NCI-H2029 treated with DMSO at 0.1 percent for 48 hours (cell line): Measurements from ENCODE around the gene SC5D.

ENCODE experiments used
- DNase-seq: peaks from one replicate; lab custom pipeline; 2025; lab: John Stamatoyannopoulos, UW

Gene SC5D

DNA sequence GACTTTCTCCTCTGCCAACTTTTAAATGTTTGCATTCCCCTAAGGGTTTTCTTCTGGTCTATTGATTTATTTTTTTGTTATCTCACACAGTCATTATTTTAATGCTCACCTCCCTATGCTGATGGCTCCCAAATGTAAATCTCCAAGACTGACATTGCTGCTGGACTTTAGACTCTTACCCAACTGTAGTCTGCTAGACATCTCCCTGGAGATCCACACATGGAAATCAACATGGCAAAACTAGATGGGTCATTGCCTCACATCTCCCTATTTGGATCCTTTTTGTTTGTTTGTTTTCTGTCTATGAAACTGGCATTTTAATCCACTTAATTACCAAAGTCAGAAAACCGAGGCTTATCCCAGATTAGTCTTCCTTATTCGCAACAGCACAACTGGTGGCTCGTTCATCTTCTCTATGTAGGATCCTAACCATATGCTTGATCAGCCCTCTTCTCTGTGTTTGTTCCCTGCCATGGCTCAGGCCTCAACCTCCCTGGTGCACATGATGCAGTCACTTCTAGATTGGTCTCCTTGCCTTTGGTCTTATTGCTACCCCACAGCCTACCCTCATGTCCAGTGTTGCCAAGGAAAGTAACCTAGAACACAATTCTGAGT is 37.3 kb downstream of the SC5D start:
- no peak for DNase-seq

- no peak for DNase-seq
Measured at GRCh38 chr11:121330614-121331435, 38.3 kb downstream of the SC5D start.

- no peak for DNase-seq
Measured at GRCh38 chr11:121334973-121335710, 42.6 kb downstream of the SC5D start.

DNA sequence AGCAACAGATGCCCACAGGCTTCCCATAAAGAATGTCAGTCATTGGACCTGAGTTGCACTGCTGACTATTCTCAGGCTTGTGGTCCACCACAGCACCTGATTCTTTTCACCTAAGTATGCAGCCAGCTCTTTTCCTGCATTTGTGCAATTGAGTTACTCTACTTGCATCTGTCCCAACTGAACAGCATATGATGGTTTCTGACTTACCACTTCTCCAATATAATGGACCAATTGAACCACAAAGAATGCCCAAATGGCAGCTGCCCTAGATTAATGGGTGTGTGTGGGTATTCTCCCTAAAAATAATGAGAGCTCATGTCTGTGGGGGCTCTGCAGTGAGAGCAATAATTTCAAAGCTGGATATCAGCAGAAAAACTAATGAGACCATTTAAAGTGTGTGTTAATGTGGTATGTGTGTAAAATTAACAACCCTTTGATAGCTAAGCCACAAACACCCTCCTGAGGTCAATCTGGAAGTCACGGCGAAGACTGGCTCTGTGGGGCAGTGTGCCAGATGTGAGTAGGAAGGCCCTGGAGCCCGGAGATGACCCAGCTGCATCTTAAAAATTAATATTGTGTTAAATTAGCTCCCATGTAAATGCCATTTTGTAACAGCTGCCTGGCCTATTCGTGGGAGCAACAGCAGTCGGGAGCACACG is 43.8 kb downstream of the SC5D start:
- DNase-seq: no peak

DNA sequence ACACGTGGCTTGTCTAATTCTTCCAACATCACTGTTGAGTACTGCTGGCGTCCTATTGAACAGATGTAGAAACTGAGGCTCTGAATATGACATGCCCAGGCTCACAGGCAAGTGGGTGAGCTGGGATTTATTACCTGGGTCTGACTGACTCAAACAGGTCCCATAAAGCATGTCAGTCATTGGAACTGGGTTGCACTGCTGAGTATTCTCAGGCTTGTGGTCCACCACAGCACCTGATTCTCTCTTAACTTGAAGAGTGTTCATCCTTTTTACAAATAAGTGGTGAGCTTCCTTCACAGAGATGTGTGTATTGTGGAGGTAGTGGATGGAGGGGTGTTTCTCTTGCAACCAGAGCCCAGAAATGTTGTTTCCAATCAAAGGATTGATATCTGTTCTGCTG is 44.5 kb downstream of the SC5D start:
- no peak for DNase-seq

DNA sequence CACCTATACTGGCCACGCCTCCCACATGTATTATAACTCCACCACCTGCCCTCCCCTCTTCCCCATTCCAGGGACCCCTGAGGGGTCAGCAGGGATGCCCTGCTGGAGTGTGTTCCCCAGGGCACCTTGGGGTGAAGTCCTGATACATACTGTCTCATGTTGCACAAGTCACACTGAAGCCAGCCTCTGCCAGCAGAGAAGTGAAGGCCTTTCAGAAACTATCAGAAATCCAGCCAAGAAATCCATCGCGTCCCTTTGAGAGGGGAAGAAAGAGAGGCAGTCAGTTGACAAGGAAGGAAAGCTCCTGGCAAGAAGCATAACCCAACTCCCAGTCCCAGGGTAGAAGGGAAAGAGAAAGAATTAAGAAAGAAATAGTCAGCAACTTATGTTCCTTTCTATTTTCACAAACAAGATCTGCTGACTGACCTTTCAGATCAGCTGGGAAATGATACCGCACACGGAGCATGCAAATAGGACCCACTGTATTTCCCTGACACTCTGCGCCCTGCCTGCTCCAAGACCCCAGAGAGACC is 45.2 kb downstream of the SC5D start:
- DNase-seq: no peak

GRCh38 chr11:121338536-121338935 is 46.0 kb downstream of the SC5D start:
- no peak for DNase-seq

DNA sequence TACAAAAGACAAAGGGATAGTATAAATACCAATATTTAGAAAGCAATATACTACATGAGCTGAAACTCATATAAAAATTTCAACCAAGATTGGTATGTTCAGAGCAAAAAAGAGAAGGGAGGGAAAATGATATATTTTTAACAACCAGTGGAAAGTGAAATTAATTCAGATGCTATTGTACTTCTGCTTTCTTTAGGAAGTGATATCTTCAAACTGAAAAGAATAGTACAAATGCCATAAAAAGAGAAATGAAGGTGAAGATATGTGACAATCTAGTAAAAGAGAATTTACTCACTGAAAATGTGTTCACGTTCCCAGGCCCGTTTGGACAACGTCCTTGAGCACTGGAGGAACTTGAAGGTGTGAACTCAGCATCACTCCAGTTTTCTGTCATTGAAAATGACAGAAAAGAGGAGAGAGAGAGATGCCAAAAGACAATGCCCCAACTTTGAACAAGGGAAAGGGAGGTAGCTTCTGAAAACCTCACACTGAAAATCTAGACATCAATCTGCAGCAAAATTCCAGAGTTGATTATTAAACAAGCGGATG is 47.5 kb downstream of the SC5D start:
- DNase-seq: no peak

DNA sequence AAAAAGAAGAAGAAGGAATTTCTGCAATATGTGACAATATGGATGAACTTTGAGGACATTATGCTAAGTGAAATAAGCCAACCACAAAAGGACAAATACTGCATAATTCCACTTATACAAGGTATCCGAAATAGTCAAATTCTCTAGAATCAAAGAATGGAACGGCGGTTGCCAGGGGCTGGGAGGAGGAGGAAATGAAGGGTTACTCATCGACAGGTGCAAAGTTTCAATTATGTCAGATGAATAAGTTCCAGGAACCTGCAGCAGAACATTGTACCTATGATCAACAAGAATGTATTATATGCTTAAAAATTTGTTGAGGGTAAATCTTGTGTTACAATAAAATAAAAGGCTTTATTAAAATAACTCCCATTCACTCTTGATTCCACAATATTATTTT is 49.0 kb downstream of the SC5D start:
- no peak for DNase-seq

DNA sequence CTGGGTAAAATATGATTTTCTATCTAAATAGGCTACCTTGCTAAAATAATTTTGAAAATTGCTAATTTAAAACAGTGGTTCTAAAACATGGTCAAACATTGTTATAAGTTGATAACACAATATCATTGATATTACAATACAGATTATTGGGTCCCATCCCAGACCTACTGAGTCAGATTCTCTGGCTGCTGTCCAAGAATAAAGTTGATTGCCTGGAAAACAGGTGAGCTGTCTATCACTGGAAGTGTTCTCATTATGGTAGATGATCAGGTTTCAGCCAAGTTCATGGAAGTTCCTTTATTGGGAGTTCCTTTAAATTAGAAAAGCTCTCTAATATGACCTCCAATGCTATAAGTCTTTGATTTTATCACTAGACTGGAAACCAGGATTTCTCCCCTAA is 52.3 kb downstream of the SC5D start:
- no peak for DNase-seq

DNA sequence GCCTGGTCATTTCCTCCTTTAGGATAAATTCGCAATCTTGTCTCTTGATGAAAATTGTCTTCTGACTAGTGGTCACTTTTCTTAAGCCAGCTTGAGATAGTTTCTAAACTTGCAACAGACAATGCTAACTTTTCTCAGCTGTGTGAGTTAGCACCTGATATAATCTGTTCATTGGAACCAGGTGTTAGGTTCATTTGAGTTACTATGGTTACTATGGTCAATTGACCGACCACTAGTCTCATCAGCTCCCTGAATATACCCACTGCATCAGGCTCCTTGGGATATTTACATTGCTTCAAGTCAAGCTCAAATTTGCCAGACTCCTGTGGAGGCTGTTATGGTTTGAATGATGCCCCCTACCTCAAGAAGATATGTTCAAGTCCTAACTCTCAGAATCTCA is 54.5 kb downstream of the SC5D start:
- DNase-seq: no peak

DNA sequence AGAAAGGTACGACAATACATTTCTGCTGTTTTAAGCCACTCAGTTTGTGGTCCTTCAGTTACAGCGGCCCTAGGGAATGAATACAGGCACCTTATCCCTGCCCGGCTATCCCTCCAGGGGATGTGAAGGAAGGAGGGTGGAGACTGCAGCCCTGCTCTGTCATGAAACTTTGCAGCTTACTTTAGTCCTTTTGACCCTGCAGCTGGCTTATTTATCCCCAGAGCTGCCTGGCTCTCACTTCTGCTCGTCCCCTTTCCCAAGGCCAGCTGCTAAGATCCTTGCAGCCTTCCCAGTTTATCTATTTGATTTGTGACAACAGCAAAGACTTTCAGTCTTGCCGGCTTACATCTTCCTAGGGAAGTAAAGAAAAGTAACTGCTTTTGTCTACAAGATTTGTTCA is 55.2 kb downstream of the SC5D start:
- no peak for DNase-seq

GRCh38 chr11:121348220-121348875 is 55.8 kb downstream of the SC5D start:
- DNase-seq: no peak

GRCh38 chr11:121349790-121350189 is 57.2 kb downstream of the SC5D start:
- DNase-seq: no peak

GRCh38 chr11:121350314-121351082 is 57.9 kb downstream of the SC5D start:
- no peak for DNase-seq

DNA sequence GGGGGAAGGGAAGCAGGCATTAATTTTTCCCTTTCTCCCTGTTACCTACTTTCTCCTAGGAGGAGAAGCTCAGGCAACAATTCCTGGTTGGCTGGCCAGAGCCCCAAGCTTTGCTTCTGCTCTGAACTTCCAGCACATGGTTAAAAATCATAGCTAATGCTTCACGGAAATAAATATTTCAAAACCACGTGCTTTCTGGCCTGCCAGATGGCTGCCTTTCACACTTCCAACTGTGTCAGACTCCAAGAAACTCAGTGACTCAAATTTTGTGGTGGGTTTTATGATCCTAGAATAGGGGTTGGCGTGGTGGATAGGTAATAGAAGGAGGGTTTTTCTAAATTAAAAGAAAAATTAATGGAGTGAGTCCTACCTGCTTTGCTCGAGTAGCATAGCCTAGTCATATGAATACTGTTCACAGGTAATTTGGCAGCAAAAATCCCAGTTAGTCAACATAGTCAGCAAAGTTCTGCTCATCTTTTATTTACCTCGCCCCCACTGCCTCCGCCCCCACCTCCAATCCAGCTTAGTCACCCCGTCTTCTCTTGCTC is 58.6 kb downstream of the SC5D start:
- DNase-seq: no peak

DNA sequence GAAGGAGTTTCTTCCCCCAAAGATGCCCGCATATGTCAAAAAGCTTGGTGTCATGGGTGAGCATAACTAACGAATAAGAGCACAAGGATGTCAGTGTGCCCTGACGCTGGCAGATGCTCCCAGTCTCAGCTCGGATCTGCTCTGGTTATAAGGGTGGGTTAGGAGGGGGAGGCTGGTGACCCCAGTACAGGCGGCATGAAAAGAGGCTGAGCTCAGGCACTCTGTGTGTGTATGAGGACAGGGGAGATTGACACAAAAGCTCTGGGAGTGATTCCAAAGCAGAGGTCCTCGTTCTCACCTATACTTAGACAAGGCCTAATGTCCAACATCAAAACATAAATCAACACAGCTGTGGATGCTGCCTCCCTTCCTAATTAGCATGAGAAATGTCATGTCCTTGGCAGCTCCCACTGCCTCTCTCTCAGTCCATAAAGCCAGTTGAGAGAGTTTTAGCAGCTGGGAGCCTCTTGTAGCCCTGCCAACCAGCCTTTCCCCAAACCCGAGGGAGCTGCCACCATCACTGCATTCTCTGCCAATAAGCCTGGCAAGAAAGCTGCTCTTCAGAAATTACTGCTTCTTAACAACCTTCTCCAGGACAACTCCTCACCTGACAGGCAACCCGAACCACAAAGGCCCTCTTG is 59.8 kb downstream of the SC5D start:
- peak; percentile 82 for DNase-seq

DNA sequence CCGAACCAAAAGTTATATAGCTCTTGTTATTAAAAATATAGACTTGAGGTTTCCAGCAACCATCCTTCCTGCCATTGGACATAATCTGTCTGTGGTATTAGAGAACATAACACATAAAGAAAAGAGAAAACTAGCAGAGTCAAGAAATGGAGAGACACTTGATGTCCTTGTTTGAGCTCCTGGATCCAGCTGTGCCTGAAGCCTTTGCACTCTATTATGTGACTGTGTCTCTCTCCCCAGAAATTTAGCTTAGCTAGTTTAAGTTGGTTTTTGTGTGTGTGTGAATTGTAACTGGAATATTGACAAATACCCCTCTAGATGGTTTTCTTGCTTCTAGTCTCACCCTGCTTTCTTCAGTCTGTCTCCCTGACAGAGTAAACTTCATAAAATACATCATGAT is 61.6 kb downstream of the SC5D start:
- DNase-seq: no peak

GRCh38 chr11:121356357-121356756 is 63.8 kb downstream of the SC5D start:
- no peak for DNase-seq
